C4-2B (cell line): ENCODE data around the gene TOMM40L.

ENCODE experiments used
- ZFX ChIP-seq: fragments of 450-650 bp; IDR thresholded peaks from 2 replicates; pipeline ENCODE4 v1.6.1; 2017
- TF ChIP-seq, protein P1 (sequence below): fragments of 450-650 bp; conservative IDR thresholded peaks from 2 replicates; pipeline ENCODE4 v1.5.1; 2017; ENCODE audit warnings: mild to moderate bottlenecking

DNA sequence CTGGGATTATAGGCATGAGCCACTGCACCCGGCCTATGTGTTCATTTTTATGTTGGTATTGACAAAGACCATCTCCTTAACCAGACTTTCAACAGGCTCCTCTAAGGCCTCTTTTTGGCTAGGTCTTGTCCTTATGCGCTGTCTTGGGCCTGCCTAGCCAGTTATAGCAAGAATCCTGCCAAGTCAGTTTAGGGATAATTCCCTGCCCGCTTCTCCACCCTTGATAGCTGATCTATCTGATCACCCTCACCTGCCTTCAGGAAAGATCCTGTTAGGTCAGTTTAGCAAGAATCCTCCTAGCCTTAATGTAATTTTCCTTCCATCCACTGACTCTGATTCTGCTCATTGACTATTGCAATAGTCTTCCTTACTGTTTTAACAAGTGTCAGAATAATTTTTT lies 46.2 kb upstream of the TOMM40L start:
- TF ChIP-seq, protein P1, sequence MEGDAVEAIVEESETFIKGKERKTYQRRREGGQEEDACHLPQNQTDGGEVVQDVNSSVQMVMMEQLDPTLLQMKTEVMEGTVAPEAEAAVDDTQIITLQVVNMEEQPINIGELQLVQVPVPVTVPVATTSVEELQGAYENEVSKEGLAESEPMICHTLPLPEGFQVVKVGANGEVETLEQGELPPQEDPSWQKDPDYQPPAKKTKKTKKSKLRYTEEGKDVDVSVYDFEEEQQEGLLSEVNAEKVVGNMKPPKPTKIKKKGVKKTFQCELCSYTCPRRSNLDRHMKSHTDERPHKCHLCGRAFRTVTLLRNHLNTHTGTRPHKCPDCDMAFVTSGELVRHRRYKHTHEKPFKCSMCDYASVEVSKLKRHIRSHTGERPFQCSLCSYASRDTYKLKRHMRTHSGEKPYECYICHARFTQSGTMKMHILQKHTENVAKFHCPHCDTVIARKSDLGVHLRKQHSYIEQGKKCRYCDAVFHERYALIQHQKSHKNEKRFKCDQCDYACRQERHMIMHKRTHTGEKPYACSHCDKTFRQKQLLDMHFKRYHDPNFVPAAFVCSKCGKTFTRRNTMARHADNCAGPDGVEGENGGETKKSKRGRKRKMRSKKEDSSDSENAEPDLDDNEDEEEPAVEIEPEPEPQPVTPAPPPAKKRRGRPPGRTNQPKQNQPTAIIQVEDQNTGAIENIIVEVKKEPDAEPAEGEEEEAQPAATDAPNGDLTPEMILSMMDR: no peak
- TF ChIP-seq ZFX: no peak
